GM23338 (cell line): ENCODE data around the gene CIRBP.

ENCODE experiments used
- CREB1 ChIP-seq: fragments of 250-450 bp; sonication (Bioruptor Pico); IDR thresholded peaks from 2 replicates; pipeline ENCODE4 v1.5.0; 2020; ENCODE audit warnings: low read depth, mild to moderate bottlenecking, moderate library complexity
- CTCF ChIP-seq, 2 experiments: fragments of 200-600 bp in 1 of 2; sonication (generic) in 1 of 2; conservative IDR thresholded peaks; 2 replicates each; pipeline versions ENCODE4 v1.5.1 to v1.6.1; 2016 to 2017; ENCODE audit warnings: antibody characterized with exemption in 2 of 2, low read depth in 2 of 2, mild to moderate bottlenecking in 2 of 2, moderate library complexity in 1 of 2
- ETS1 ChIP-seq: IDR thresholded peaks from 2 replicates; pipeline ENCODE4 v1.6.1; 2016; ENCODE audit warnings: antibody characterized with exemption
- EZH2 ChIP-seq: fragments of 200-600 bp; sonication (generic); IDR thresholded peaks from one replicate; pipeline ENCODE4 v1.8.0; 2017; ENCODE audit warnings: antibody characterized with exemption, mild to moderate bottlenecking, low read depth; ENCODE audit not compliant: unreplicated experiment
- EZH2phosphoT487 ChIP-seq: fragments of 200-600 bp; sonication (generic); IDR thresholded peaks from one replicate; pipeline ENCODE4 v1.8.1; 2018; ENCODE audit warnings: antibody characterized with exemption; ENCODE audit not compliant: unreplicated experiment
- JUNB ChIP-seq: IDR thresholded peaks from one replicate; pipeline ENCODE4 v1.6.1; 2016; ENCODE audit warnings: antibody characterized with exemption; ENCODE audit not compliant: unreplicated experiment
- NANOG ChIP-seq: IDR thresholded peaks from 2 replicates; pipeline ENCODE4 v1.6.1; 2016; ENCODE audit warnings: antibody characterized with exemption, borderline replicate concordance
- POLR2AphosphoS5 ChIP-seq: IDR thresholded peaks from 2 replicates; pipeline ENCODE4 v1.6.1; 2016; ENCODE audit warnings: antibody characterized with exemption, low read depth
- STAT1 ChIP-seq: IDR thresholded peaks from one replicate; pipeline ENCODE4 v1.6.1; 2016; ENCODE audit warnings: antibody characterized with exemption; ENCODE audit not compliant: unreplicated experiment
- ZNF114 ChIP-seq: fragments of 250-450 bp; sonication (Bioruptor Pico); IDR thresholded peaks from 2 replicates; pipeline ENCODE4 v1.5.0; 2020; ENCODE audit warnings: mild to moderate bottlenecking, moderate library complexity
- ZNF331 ChIP-seq: fragments of 250-450 bp; sonication (Bioruptor Pico); IDR thresholded peaks from 2 replicates; pipeline ENCODE4 v1.5.0; 2020; ENCODE audit warnings: low read depth, mild to moderate bottlenecking, moderate library complexity
- TF ChIP-seq, protein P1 (sequence below): IDR thresholded peaks from one replicate; pipeline ENCODE4 v1.6.1; 2018; ENCODE audit warnings: antibody characterized with exemption; ENCODE audit not compliant: unreplicated experiment
- TF ChIP-seq, protein P2 (sequence below): fragments of 250-450 bp; sonication (Bioruptor Pico); IDR thresholded peaks from 2 replicates; pipeline ENCODE4 v1.5.0; 2020; ENCODE audit warnings: mild to moderate bottlenecking, moderate library complexity

GRCh38 chr19:1232652-1233072 lies 36.5 kb upstream of the CIRBP start:
- no peak for TF ChIP-seq CTCF (conservative IDR thresholded peaks at IDR 0.05; ENCODE audit: low read depth in 2 of 2)
- TF ChIP-seq EZH2 = no peak
- no peak for TF ChIP-seq EZH2phosphoT487
- no peak for TF ChIP-seq ZNF114 (CRISPR knock-in tag)
- TF ChIP-seq JUNB = no peak
- no peak for TF ChIP-seq POLR2AphosphoS5
- no peak for TF ChIP-seq STAT1
- no peak for TF ChIP-seq NANOG
- TF ChIP-seq, protein P1, sequence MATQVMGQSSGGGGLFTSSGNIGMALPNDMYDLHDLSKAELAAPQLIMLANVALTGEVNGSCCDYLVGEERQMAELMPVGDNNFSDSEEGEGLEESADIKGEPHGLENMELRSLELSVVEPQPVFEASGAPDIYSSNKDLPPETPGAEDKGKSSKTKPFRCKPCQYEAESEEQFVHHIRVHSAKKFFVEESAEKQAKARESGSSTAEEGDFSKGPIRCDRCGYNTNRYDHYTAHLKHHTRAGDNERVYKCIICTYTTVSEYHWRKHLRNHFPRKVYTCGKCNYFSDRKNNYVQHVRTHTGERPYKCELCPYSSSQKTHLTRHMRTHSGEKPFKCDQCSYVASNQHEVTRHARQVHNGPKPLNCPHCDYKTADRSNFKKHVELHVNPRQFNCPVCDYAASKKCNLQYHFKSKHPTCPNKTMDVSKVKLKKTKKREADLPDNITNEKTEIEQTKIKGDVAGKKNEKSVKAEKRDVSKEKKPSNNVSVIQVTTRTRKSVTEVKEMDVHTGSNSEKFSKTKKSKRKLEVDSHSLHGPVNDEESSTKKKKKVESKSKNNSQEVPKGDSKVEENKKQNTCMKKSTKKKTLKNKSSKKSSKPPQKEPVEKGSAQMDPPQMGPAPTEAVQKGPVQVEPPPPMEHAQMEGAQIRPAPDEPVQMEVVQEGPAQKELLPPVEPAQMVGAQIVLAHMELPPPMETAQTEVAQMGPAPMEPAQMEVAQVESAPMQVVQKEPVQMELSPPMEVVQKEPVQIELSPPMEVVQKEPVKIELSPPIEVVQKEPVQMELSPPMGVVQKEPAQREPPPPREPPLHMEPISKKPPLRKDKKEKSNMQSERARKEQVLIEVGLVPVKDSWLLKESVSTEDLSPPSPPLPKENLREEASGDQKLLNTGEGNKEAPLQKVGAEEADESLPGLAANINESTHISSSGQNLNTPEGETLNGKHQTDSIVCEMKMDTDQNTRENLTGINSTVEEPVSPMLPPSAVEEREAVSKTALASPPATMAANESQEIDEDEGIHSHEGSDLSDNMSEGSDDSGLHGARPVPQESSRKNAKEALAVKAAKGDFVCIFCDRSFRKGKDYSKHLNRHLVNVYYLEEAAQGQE = no peak
- TF ChIP-seq CREB1 (CRISPR knock-in tag) = no peak
- no peak for TF ChIP-seq ZNF331 (CRISPR knock-in tag)
- TF ChIP-seq, protein P2, sequence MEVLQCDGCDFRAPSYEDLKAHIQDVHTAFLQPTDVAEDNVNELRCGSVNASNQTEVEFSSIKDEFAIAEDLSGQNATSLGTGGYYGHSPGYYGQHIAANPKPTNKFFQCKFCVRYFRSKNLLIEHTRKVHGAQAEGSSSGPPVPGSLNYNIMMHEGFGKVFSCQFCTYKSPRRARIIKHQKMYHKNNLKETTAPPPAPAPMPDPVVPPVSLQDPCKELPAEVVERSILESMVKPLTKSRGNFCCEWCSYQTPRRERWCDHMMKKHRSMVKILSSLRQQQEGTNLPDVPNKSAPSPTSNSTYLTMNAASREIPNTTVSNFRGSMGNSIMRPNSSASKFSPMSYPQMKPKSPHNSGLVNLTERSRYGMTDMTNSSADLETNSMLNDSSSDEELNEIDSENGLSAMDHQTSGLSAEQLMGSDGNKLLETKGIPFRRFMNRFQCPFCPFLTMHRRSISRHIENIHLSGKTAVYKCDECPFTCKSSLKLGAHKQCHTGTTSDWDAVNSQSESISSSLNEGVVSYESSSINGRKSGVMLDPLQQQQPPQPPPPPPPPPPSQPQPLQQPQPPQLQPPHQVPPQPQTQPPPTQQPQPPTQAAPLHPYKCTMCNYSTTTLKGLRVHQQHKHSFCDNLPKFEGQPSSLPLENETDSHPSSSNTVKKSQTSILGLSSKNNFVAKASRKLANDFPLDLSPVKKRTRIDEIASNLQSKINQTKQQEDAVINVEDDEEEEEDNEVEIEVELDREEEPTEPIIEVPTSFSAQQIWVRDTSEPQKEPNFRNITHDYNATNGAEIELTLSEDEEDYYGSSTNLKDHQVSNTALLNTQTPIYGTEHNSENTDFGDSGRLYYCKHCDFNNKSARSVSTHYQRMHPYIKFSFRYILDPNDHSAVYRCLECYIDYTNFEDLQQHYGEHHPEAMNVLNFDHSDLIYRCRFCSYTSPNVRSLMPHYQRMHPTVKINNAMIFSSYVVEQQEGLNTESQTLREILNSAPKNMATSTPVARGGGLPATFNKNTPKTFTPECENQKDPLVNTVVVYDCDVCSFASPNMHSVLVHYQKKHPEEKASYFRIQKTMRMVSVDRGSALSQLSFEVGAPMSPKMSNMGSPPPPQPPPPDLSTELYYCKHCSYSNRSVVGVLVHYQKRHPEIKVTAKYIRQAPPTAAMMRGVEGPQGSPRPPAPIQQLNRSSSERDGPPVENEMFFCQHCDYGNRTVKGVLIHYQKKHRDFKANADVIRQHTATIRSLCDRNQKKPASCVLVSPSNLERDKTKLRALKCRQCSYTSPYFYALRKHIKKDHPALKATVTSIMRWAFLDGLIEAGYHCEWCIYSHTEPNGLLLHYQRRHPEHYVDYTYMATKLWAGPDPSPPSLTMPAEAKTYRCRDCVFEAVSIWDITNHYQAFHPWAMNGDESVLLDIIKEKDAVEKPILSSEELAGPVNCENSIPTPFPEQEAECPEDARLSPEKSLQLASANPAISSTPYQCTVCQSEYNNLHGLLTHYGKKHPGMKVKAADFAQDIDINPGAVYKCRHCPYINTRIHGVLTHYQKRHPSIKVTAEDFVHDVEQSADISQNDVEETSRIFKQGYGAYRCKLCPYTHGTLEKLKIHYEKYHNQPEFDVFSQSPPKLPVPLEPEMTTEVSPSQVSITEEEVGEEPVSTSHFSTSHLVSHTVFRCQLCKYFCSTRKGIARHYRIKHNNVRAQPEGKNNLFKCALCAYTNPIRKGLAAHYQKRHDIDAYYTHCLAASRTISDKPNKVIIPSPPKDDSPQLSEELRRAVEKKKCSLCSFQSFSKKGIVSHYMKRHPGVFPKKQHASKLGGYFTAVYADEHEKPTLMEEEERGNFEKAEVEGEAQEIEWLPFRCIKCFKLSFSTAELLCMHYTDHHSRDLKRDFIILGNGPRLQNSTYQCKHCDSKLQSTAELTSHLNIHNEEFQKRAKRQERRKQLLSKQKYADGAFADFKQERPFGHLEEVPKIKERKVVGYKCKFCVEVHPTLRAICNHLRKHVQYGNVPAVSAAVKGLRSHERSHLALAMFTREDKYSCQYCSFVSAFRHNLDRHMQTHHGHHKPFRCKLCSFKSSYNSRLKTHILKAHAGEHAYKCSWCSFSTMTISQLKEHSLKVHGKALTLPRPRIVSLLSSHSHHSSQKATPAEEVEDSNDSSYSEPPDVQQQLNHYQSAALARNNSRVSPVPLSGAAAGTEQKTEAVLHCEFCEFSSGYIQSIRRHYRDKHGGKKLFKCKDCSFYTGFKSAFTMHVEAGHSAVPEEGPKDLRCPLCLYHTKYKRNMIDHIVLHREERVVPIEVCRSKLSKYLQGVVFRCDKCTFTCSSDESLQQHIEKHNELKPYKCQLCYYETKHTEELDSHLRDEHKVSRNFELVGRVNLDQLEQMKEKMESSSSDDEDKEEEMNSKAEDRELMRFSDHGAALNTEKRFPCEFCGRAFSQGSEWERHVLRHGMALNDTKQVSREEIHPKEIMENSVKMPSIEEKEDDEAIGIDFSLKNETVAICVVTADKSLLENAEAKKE (CRISPR knock-in tag) = no peak
- TF ChIP-seq ETS1 = no peak
